GM12878 (cell line): Measurements from ENCODE around the gene PSMB3. TPM values are rescaled to one million over a fixed set of nuclear protein-coding genes. Genes with fewer than 3 reads are reported as not detected.

Source experiments
- ATAC-seq: fragments of 200-7000 bp; cut with Tn5 transposase; 3 replicates; pipeline ENCODE4 v1.9.1; 2020; ENCODE audit warnings: mild to moderate bottlenecking, moderate library complexity
- BruUV-seq: library from RNA; stranded (reverse); fragments of 400-500 nt; replicated peaks from 2 replicates; lab custom pipeline; 2021; lab: Mats Ljungman, UMichigan
- CTCF ChIA-PET: fragments of 300-600 bp; sonication (Branson Sonifier 250); formaldehyde crosslinking; extraction: SDS; loops from one replicate; lab custom pipeline; 2021; ENCODE audit warnings: inconsistent platforms; lab: Yijun Ruan, JAX
- POLR2A ChIA-PET: fragments of 350-600 bp; formaldehyde crosslinking; extraction: SDS; loops from one replicate; lab custom pipeline; 2021; ENCODE audit warnings: inconsistent platforms; lab: Charles Lee
- RAD21 ChIA-PET: fragments of 300-600 bp; sonication (Branson Sonifier 250); formaldehyde crosslinking; loops from one replicate; lab custom pipeline; 2023; ENCODE audit warnings: antibody characterized with exemption; ENCODE audit not compliant: unreplicated experiment; lab: Charles Lee
- SMC1A ChIA-PET: fragments of 300-600 bp; sonication (Branson Sonifier 250); formaldehyde crosslinking; loops from one replicate; lab custom pipeline; 2023; ENCODE audit not compliant: unreplicated experiment, uncharacterized antibody; lab: Charles Lee
- DNase-seq: peaks from one replicate; pipeline ENCODE4 v3.0.0-alpha.2; 2011; ENCODE audit warnings: low read depth, low spot score
- FAIRE-seq: peaks from 3 replicates; lab custom pipeline; 2011; peaks lifted over from hg19 to GRCh38; lab: Jason Lieb, UNC
- H2AFZ ChIP-seq: 2 replicates; pipeline ENCODE4 v1.6.0; 2011; ENCODE audit warnings: low read depth, low read length, control low read depth; ENCODE audit not compliant: control insufficient read depth
- H3K27ac ChIP-seq: 2 replicates; pipeline ENCODE4 v1.5.1; 2011; ENCODE audit warnings: control low read depth; ENCODE audit not compliant: control insufficient read depth, insufficient read depth
- H3K27me3 ChIP-seq, 2 experiments: replicated peaks in 1 of 2; 2 replicates each; pipeline versions ENCODE4 v1.6.0 to v1.6.1; 2011; ENCODE audit warnings: low read length in 1 of 2; ENCODE audit not compliant: control insufficient read depth in 2 of 2, insufficient read depth in 2 of 2
- H3K36me3 ChIP-seq, 2 experiments: 2 replicates each; pipeline ENCODE4 v1.5.1; 2011; ENCODE audit warnings: low read length in 1 of 2; ENCODE audit not compliant: control insufficient read depth in 2 of 2, insufficient read depth in 2 of 2
- H3K4me1 ChIP-seq: 2 replicates; pipeline ENCODE4 v1.6.1; 2011; ENCODE audit warnings: mild to moderate bottlenecking, low read length, moderate library complexity, mixed read lengths; ENCODE audit not compliant: control insufficient read depth, insufficient read depth
- H3K4me2 ChIP-seq: 2 replicates; pipeline ENCODE4 v1.6.0; 2011; ENCODE audit warnings: control low read depth; ENCODE audit not compliant: control insufficient read depth, insufficient read depth
- H3K4me3 ChIP-seq: fragments of 200-600 bp; sonication (generic); 2 replicates; pipeline ENCODE4 v1.5.1; 2016
- H3K79me2 ChIP-seq: 2 replicates; pipeline ENCODE4 v1.6.0; 2011; ENCODE audit warnings: low read length; ENCODE audit not compliant: control insufficient read depth, insufficient read depth
- H3K9ac ChIP-seq: 2 replicates; pipeline ENCODE4 v1.8.0; 2011; ENCODE audit warnings: low read length, control low read depth, mixed read lengths; ENCODE audit not compliant: control insufficient read depth, insufficient read depth
- H3K9me3 ChIP-seq: replicated peaks from 3 replicates; pipeline ENCODE4 v1.5.1; 2011; ENCODE audit warnings: mild to moderate bottlenecking, low read length; ENCODE audit not compliant: control insufficient read depth, insufficient read depth
- H4K20me1 ChIP-seq: 2 replicates; pipeline ENCODE4 v1.6.0; 2011; ENCODE audit not compliant: control insufficient read depth, insufficient read depth
- EP300 ChIP-seq, 2 experiments: fragments of 150-350 bp in 1 of 2; IDR thresholded peaks; 2 replicates each; pipeline ENCODE4 v1.6.1; 2011 to 2012; ENCODE audit warnings: low read depth in 2 of 2, low read length in 2 of 2, borderline replicate concordance in 1 of 2, improper control_type of control experiment in 1 of 2, inconsistent platforms in 1 of 2; ENCODE audit not compliant: control insufficient read depth in 1 of 2
- HDAC2 ChIP-seq: fragments of 200-600 bp; sonication (generic); IDR thresholded peaks from 2 replicates; pipeline ENCODE4 v1.6.1; 2017
- KDM1A ChIP-seq: fragments of 200-600 bp; sonication (generic); IDR thresholded peaks from 2 replicates; pipeline ENCODE4 v1.6.1; 2016; ENCODE audit warnings: borderline replicate concordance
- WGBS: methylation state at CpG from one replicate; pipeline ENCODE4 v1.1.6; 2016; ENCODE audit warnings: low lambda C conversion rate; ENCODE audit not compliant: insufficient replicate concordance, insufficient coverage; ENCODE audit errors: missing lambda C conversion rate; 5-methylcytosine and 5-hydroxymethylcytosine counted together
- in situ Hi-C: fragments of 300-500 bp; cut with MboI; formaldehyde crosslinking; loops from 9 replicates; pipeline ENCODE4 v1.14.3; 2018; ENCODE audit warnings: mixed read lengths
- intact Hi-C: fragments of 100-400 bp; cut with micrococcal nuclease; formaldehyde crosslinking; loops from one replicate; pipeline ENCODE4 v1.14.2; 2022; ENCODE audit not compliant: unreplicated experiment
- polyA plus RNA-seq, 11 experiments: library from polyadenylated mRNA; depleted of rRNA in 4 of 11; unstranded in 6 of 11; stranded (reverse) in 5 of 11; fragments of >200 nt; fragmentation: Nextera tagmentation in 4 of 11; fragmentation: Illumina TruSeq in 1 of 11; extraction: Ambion mirVana in 4 of 11; extraction: Trizol in 1 of 11; gene quantifications; 1 replicate in 1 of 11; 2 replicates in 10 of 11; pipeline versions ENCODE4 v1.2.1 to v1.2.3, GENCODE V29; 2011 to 2016; ENCODE audit warnings: inconsistent platforms in 2 of 11, missing spikeins in 2 of 11, low read depth in 1 of 11
- total RNA-seq, 4 experiments: library from RNA; depleted of rRNA in 3 of 4; stranded (reverse); fragments of >200 nt in 3 of 4; fragmentation: Illumina TruSeq in 1 of 4; extraction: Trizol in 1 of 4; gene quantifications; 2 replicates each; pipeline versions ENCODE4 v1.2.1 to v1.2.3, GENCODE V29; 2013 to 2021
- TF ChIP-seq, protein P1 (sequence below): fragments of 450-650 bp; IDR thresholded peaks from 2 replicates; pipeline ENCODE4 v1.6.1; 2017; ENCODE audit warnings: borderline replicate concordance
- TF ChIP-seq, protein P2 (sequence below): IDR thresholded peaks from 2 replicates; pipeline ENCODE4 v1.6.1; 2012; ENCODE audit warnings: improper control_type of control experiment, low read depth, low read length; ENCODE audit not compliant: insufficient replicate concordance

Gene PSMB3
- total and polyA plus RNA-seq, 10 of the 15 experiments (the other 5 are each of a cell fraction or from before 2014, with no cell fraction given) = 300 to 2,130 (median 490) TPM

DNA sequence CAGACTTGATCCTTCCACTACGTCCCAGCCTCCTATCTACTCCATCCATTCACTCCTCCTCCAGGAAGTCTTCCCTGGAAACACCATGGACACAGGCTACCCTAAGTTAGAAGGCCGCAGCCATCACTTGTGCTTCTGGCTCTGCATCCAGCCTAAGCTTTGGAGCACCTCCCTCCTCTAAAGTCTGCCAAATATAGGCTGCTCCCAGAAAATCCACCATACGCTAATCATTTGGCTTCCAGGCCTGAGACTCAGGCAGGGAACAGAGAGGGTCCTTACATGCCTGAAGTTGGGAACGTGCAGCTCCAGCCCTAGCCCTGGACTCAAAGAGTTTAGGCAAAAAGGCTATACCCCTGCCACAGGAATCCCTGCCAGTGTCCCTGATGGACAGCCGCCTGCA is 11.1 kb upstream of the PSMB3 start:
- CTCF ChIA-PET = interaction anchor here (1.0 kb wide), 1 partner anchor 64 kb away, joined by 4 read pairs; no protein-coding TSS in a partner anchor
- no TSS peak for BruUV-seq
- POLR2A ChIA-PET = no interaction called here
- Histone ChIP-seq H3K79me2 (peaks cover 30% of the 10 kb centered on the region), H2AFZ (no peak overlapping the region), H3K4me1 (peaks cover 28% of the 10 kb centered on the region), H3K27me3 (no peaks in the 10 kb centered on the region), H4K20me1 (no peaks in the 10 kb centered on the region), H3K9ac (no peak overlapping the region), H3K27ac (no peak overlapping the region), H3K9me3 (no peaks in the 10 kb centered on the region), H3K4me2 (no peak overlapping the region; the same call in 1 of the 2 replicates), H3K4me3 (no peak overlapping the region), H3K36me3 (peaks cover 4 to 10% of the 10 kb centered on the region in 2 experiments; a peak in 3 of 4 replicates)
- RAD21 ChIA-PET = no interaction called here
- SMC1A ChIA-PET = no interaction called here
- TF ChIP-seq, protein P1, sequence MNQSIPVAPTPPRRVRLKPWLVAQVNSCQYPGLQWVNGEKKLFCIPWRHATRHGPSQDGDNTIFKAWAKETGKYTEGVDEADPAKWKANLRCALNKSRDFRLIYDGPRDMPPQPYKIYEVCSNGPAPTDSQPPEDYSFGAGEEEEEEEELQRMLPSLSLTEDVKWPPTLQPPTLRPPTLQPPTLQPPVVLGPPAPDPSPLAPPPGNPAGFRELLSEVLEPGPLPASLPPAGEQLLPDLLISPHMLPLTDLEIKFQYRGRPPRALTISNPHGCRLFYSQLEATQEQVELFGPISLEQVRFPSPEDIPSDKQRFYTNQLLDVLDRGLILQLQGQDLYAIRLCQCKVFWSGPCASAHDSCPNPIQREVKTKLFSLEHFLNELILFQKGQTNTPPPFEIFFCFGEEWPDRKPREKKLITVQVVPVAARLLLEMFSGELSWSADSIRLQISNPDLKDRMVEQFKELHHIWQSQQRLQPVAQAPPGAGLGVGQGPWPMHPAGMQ = no peak
- TF ChIP-seq KDM1A (no peak), HDAC2 (no peak), EP300 (IDR thresholded peaks at IDR 0.05; ENCODE audit: borderline replicate concordance in 1 of 2, control insufficient read depth in 1 of 2, low read depth in 2 of 2, low read length in 2 of 2) (no peak)
- TF ChIP-seq, protein P2, sequence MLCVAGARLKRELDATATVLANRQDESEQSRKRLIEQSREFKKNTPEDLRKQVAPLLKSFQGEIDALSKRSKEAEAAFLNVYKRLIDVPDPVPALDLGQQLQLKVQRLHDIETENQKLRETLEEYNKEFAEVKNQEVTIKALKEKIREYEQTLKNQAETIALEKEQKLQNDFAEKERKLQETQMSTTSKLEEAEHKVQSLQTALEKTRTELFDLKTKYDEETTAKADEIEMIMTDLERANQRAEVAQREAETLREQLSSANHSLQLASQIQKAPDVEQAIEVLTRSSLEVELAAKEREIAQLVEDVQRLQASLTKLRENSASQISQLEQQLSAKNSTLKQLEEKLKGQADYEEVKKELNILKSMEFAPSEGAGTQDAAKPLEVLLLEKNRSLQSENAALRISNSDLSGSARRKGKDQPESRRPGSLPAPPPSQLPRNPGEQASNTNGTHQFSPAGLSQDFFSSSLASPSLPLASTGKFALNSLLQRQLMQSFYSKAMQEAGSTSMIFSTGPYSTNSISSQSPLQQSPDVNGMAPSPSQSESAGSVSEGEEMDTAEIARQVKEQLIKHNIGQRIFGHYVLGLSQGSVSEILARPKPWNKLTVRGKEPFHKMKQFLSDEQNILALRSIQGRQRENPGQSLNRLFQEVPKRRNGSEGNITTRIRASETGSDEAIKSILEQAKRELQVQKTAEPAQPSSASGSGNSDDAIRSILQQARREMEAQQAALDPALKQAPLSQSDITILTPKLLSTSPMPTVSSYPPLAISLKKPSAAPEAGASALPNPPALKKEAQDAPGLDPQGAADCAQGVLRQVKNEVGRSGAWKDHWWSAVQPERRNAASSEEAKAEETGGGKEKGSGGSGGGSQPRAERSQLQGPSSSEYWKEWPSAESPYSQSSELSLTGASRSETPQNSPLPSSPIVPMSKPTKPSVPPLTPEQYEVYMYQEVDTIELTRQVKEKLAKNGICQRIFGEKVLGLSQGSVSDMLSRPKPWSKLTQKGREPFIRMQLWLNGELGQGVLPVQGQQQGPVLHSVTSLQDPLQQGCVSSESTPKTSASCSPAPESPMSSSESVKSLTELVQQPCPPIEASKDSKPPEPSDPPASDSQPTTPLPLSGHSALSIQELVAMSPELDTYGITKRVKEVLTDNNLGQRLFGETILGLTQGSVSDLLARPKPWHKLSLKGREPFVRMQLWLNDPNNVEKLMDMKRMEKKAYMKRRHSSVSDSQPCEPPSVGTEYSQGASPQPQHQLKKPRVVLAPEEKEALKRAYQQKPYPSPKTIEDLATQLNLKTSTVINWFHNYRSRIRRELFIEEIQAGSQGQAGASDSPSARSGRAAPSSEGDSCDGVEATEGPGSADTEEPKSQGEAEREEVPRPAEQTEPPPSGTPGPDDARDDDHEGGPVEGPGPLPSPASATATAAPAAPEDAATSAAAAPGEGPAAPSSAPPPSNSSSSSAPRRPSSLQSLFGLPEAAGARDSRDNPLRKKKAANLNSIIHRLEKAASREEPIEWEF = no peak
- in situ Hi-C loops (no loop called here), intact Hi-C loops (no loop called here)
- DNase-seq = no peak
- ATAC-seq = no peak
- no peak for FAIRE-seq
- 41% methylated on average over 5 of the region's 5 CpGs for WGBS
